NOMO-1 (cell line): ENCODE measurements around the gene RPAP2.
"Not testable (repeated sequence)": the region's sequence is repeated elsewhere in the genome, so short reads cannot be mapped to it uniquely, and the experiment has no call there.

Source experiments
- DNase-seq, 2 experiments: peaks; one replicate each; lab custom pipeline; 2025; ENCODE audit not compliant: unreplicated experiment in 2 of 2; lab: John Stamatoyannopoulos, UW

RPAP2 gene

DNA sequence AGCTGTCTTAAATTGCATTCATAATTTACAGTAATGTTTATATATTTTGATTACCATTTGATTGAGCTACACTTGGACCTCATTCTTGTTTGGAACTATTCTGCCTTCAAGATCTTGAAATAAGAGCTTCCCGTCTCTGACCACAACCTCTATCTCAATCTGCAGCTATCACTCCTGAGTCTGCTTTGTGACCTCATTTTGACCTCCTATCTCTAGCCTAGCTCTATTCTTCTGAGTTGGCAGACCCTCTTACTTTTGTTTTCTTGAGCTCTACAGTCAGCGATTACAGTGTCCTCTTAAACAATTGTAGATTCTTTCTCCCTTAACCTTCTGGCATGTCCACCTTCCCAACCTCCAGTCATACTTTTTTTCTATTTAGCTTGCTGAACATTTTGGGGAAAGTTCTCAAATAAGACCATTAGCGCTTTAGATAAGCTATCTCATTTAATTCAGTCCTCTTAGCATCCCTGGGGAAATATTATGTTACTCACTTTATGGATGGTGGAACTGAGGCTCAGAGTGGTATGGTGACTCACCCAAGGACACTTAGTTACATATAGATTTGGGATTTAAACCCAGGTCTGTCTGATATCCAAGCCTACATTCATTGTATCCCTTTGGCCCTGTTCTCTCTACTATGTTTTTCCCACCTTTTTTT lies 19.1 kb downstream of the RPAP2 start:
- no peak for DNase-seq

DNA sequence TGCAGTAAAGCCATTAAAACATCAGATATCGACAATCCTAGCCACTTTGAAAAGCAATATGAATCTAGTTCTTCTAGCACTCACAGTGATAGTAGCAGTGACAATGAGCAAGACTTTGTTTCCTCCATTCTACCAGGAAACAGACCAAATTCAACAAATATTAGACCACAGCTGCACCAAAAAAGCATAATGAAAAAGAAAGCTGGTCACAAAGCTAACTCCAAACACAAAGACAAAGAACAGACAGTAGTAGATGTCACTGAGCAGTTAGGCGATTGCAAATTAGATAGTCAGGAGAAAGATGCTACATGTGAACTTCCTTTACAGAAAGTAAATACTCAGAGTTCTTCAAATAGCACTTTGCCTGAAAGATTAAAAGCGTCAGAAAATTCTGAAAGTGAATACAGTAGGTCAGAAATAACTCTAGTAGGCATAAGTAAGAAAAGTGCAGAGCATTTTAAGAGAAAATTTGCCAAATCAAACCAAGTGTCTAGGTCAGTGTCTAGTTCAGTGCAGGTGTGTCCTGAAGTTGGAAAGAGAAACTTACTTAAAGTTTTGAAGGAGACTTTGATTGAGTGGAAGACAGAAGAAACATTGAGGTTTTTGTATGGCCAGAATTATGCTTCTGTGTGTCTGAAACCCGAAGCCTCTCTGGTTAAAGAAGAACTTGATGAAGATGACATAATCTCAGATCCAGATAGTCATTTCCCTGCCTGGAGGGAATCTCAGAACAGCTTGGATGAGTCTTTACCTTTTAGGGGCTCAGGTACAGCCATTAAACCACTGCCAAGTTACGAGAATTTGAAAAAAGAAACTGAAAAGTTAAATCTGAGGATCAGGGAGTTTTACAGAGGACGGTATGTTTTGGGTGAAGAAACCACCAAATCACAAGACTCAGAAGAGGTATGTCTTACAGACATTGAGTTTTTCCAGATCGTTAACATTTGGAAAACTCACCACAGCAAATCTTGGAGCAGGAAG lies 24.9 kb downstream of the RPAP2 start:
- no peak for DNase-seq

DNA sequence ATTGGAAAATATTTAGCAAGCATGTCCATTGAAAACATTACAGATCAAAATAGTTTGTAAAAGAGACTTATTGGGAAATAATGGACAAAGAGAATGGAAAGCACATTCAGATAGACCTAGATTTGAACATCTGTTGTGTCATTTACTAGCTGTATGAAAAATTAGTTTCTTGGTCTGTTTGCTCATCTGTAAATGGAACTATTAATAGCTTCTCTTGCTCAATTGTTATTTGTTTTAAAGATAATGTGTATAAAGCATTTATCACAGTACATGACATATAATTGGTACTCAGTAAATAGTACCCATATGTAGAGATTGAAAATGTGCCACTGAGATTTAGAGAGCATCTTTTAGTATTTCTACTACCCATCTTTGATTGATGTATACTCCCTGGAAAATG lies 25.9 kb downstream of the RPAP2 start:
- no peak for DNase-seq

DNA sequence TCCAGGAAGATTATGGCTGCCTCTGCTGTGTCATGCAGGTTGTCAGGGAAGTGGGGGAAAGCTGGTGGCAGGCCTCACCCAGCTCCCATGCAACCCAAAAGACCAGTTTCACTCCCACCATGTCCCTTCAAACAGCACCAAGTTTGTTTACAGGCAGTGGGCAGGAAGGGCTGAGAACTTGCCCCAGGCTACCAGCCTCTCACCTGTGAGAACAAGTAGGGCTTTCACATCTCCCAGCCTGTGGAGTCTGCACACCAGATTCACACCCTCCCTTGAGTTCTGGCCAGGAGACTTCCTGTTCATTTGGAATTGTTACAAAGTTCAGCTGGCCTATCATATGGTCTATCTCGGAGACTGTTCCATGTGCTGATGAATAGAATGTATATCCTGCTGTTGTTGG lies 27.8 kb downstream of the RPAP2 start:
- DNase-seq, result no peak

DNA sequence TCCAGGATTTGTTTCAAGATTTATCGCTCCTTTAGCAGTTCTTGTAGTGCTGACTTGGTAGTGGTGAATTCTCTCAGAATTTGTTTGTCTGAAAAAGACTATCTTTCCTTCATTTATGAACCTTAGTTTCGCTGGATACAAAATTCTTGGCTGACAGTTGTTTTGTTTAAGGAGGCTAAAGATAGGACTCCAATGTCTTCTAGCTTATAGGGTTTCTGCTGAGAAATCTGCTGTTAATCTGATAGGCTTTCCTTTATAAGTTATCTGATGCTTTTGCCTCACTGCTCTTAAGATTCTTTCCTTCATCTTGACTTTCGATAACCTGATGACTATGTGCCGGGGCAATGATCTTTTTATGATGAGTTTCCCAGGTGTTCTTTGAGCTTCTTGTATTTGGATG lies 28.9 kb downstream of the RPAP2 start:
- DNase-seq, result no peak

DNA sequence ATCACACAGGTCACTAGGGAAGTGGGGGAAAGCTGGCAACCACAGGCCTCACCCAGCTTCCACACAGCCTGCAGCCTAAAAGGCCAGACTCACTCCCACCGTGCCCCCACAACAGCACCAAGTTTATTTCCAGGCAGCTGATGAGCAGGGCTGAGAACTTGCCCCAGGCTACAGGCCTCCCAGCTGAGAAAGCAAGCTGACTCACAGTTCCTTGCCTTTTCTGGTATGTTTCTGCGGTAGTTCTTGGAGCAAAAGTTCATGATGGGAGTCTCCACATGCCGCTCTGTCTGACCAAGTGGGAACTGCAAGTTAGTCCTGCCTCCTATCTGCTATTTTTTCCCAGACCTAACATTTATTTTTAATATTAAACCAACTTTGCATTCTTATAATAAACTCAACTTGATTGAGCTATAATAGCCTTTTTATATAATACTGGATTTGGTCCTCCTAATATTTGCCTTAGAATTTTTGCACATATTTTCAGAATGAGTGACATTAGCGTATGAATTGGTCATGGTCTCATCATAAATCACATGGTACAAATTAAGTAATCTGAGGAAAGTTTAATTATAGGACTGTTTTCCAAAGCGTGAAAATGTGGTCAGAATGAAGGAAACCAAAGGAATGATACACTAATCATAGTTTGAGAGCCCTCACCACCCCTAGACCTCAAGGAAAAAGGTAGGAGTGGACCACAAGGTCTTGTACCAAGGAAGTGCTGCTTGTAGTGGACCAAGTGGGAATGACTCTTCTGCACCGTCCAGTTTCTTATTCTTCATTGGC lies 30.7 kb downstream of the RPAP2 start:
- DNase-seq, result no peak

DNA sequence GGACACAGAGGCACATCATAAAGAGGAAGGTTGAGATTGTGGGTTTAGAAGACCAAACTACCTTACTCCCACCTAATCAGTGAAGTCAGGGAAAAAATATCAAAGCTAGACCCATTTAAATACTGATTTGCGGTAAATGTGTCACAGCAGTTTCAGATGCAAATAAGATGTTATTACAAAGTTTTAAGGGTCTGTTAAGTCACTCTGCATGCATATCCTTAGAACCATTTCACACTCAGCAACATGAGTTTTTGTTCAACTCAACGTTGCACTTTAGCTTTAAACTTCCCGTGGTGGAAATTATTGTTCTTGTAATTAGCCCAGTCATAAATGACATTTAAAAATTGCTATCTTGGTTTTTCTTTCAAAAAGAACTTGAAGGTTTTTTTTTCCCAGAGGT lies 34.8 kb downstream of the RPAP2 start:
- no peak for DNase-seq

DNA sequence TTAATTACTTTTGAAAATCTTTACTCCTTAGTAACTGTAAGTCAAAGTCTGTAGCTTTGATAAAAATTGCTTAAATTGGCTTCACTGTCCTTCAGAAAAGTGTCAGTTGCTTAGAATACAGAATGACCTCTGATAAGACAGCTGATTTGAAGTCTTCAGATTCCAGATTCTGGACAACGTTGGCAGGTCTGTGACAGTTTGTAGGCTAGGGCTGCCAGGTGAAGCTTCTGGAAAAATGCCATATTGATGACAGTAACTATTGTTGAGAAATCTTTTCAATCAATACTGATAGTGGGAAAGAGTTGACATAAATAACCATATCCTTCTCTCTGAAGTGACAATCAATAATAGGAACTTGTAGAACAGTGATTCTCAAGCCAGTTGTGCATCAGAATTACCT lies 41.3 kb downstream of the RPAP2 start:
- DNase-seq, result no peak

DNA sequence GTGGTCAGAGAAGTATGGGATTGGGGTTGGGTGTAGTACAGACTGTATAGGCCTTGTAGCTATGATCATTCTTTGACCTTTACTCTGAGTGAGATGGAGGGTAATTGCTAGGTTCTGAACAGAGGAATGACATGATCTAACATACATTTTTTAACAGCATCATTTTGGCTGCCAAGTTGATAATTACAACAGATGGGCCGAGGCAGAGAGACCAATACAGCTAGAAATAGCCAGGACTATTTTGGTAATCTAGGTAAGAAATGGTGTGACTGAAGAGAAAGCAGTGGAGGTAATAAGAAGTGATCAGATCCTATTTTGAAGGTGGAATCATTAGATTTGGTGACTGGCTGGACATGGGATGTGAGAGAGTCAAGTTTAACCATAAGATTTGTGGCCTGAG lies 43.5 kb downstream of the RPAP2 start:
- DNase-seq, result no peak

DNA sequence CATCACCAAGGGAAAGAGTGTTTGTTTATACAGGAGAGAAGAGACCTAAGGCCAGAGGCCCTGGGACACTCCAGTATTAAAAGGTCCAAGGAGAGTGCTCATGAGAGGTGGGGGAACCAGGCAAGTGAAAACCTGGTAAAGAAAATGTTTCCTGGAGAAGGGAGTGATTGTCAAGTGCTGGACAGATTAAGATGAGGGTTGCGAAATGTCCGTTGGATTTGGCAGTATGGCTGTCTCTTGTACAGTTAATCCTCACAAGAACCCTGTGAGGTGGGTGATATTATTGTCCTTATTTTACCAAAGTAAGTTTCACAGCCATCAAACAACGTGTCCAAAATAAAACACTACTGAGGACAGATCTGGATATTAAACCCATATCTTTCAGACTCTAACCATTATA lies 44.2 kb downstream of the RPAP2 start:
- no peak for DNase-seq

DNA sequence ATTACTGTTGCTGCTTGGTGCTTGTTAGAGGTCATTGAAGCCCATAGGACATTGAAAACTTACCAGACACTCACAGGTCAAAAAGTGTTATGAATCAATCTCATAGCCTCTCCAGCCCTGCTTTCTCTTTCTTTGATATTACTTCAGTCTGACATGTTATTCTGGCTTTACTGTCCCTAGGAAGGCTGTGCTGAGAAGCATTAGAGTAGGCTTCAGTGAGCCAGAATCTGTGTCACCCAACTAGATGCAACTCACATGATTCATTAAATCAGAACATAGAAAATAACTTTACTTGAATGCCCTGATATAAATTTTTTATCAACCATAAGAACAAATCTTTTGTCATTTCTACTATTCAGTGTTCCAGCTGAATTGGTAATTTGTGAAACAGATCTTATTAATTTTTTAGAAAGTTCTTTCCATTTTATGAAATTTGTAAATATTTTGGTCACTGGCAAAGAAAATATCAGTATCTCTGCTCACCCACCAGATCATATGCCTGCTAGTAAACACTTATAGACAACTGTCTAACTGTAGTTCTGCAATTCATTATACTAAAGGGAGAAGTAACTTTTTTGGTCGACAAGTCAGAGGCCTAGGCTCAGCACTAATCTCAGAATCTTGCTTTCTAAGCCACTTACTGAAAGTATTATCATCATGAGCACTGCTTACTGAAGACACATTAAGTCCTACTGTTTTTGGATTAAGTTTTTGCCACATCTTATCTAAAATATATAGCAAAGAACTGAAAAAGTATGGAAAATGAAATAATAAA lies 48.2 kb downstream of the RPAP2 start:
- peak; percentile 26 to 57 for DNase-seq

DNA sequence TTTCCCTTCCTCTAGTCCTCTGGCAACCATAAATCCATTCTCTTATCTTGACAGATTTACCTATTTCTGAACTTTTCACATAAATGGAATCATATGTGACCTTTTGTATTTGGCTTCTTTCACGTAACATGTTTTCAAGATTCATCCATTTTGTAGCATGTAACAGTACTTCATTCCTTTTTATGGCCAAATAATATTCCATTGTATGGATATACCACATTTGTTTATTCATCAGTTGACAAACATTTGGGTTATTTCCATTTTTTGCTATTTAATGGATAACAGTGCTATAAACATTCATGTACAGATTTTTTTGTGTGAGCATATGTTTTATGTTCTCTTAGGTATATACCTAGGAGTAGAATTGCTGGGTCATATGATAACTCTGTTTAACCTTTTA lies 54.0 kb downstream of the RPAP2 start:
- DNase-seq, result no peak

DNA sequence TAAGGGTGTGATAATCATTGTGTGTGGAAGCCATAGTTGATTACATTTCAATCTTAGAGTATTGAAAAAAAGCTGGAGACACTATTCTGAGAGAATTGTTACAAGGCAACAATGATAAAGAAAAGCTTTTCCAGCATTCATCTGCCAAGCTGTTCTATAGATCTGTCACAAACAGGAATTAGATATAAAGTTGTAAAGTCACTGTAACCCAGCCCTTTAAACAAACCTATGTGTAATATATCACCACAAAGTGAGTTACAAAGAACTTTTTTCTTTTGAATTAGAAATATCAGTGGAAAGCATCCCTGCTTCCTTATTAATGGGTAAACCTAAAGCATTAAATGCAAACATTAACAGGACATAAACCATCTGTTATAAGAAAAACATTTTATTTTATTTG lies 55.4 kb downstream of the RPAP2 start:
- no peak for DNase-seq

DNA sequence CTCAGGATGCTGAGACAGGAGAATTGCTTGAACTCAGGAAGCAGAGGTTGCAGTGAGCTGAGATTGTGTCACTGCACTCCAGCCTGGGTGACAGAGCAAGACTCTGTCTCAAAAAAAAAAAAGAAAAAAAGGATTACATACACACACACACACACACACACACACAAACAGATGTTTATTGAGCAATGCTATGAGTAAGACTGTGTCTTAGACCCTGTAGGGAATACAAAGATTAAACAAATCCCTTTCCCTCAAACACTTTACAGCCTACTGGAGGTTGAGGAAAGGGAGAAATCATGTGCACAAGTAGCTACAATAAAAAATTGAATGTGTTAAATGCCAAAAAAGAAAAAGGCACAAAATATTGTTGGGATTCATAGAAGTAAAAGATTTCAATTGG lies 58.1 kb downstream of the RPAP2 start:
- DNase-seq, result peak in 1 of 2 experiments; percentile 13

DNA sequence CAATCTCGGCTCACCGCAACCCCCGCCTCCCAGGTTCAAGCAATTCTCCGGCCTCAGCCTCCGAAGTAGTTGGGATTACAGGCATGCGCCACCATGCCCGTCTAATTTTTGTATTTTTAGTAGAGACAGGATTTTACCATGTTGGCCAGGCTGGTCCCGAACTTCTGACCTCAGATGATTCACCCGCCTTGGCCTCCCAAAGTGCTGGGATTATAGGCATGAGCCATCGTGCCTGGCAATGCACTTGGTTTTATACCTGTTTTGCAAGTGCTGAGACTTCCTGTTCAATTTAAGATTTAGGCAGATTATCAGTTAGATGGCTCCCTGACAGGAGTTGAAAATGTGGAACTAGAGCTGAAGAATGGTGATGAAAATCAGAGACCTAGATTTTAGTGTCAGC lies 60.5 kb downstream of the RPAP2 start:
- DNase-seq, result not testable (repeated sequence)

DNA sequence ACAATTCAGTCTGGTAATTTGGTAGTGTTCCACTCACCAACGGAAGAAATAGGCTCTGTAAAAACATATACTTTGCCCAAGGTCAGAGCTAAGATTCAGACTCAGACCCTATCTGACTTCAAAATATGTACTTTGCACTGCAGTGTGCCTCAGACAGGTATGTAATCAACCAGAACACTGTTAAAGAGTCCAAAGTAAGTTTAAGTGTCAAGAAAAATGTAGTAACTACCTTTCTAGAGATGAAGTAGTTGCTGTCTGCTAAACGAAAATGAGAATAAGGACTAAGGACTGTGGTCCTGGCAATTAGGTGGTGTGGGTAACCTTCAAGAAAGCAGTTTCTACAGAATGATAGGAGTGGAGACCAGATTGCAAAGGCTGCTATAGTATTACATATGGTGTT lies 61.1 kb downstream of the RPAP2 start:
- no peak for DNase-seq

DNA sequence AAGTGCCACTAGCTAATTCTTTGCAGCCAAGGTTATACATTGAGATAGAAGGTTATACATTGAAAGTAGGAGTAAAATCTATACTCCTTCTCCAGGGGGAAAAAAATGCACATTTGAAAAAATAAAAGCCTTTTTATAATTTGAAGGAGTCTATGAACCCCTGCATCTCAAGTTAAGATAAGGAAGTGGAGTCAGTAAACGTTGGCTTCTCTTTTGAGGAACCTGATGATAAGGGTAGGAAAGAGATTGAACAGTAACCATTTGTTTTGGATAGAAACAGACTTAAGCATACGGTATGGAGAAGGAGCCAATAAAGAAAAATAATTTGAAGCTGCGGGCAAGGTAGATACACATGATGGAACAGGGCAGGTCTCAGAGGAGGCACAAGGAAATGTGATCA lies 64.1 kb downstream of the RPAP2 start:
- DNase-seq, result peak in 1 of 2 experiments; percentile 37

DNA sequence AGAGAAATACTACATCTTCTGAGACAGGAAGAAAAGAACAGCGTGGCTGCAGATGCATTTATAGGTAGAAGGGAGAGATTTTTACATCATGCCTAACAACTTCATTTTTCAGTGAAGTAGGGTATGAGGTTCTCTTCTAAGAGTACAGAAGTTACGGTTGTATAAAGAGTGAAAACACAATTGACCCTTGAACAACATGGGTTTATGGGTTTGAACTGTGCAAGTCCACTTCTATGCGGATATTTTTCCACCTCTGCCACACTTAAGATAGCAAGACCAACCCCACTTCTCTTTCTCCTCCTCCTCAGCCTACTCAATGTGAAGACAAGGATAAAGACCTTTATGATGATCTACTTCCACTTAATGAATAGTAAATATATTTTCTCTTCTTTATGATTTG lies 64.5 kb downstream of the RPAP2 start:
- no peak for DNase-seq

DNA sequence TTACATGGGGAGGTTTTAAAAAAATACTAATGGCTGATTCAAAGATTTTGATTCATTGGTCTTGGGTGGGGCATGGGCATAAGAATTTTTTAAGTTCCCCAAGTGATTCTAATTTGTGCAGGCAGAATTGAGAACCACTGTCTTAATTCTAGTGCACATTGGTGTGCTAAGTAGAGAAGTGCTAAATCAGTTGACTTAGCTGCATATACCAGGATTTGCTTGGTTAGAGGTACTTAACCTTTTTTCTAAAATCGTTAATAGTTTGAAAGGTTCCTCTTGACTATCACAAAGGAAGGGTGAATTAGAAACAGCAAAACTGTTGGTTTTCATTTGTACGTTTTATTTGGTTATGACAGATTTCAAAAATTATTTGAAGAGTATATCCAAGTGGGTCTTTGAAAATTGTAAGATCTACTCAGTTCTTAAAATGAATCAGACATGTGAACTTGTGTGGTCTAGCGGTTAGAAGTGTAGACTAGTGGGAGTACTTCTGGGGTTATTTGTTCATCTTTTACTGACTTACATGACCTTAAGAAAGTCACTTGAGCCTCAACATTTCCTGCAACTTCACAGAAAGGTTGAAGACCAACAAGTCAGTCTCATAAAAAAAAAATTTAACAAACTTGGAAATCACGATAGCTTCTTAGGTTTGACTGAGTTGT lies 66.7 kb downstream of the RPAP2 start:
- DNase-seq, result no peak

DNA sequence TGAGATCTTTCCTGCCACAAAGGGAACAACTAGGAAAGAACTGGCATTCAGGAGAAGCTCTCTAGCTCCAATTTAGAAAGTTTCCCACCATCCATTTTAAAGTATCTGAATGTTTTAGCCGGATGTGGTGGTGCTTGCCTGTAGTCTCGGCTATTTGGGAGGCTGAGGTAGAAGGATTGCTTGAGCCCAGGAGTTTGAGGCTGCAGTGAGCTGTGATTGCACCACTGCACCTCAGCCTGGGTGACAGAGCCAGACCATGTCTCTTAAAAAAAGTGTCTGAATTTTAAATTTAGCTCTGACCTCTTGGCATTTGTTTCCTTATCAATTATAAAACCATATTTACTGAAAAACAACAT lies 67.2 kb downstream of the RPAP2 start:
- DNase-seq, result no peak
